Measurements from ENCODE around the gene REG3A. TPM values are rescaled to one million over a fixed set of nuclear protein-coding genes. Genes with fewer than 3 reads are reported as not detected.

The REG3A gene
- total RNA-seq, 2 experiments from 2014 or later = not detected

DNA sequence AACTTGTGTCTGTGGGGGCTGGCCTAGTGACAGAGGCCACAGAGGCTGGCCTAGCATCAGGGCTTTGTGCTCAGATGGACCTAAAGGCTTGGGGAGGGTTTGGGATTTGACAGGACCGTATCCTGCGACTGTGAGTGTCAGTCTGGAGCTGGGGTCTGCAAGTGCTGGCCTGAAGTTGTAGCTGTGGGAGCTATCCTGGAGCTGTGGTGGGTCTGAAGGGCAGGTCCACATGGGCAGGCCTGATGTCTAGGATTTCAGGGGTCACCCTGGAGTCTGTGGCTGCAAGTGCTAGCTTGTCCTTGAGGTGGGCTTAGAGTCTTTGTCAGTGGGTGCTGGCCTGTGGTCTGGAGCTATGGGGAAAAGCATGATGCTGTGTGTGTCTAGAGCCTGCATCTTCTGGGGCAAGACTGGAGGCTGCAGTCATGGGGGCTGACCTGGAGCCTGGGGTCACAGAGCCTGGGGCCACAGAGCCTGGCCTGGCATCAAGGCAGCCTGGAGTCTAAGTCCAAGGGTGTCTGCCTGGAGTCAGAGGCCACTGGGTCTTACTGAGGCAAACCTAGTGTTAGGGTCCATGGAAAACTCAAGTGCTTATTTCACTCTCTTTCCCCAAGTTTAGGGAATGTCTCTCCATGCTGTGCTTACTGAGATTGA, 3.6 kb downstream of the REG3A start:
- Mint-ChIP-seq H3K9me3 (ENCODE audit: low read depth) (peaks cover 10% of the 10 kb centered on the region), H3K27me3 (no peaks in the 10 kb centered on the region), H3K4me1 (no peaks in the 10 kb centered on the region), H3K4me3 (no peak overlapping the region), H3K27ac (no peak overlapping the region), H3K36me3 (ENCODE audit: low read depth) (no peaks in the 10 kb centered on the region)
- CTCF ChIA-PET = no interaction called here
- ATAC-seq (no peak), DNase-seq (no peak)
- POLR2A ChIA-PET = no interaction called here
- intact Hi-C loops (cut with DNase I, micrococcal nuclease) = no loop called here

DNA sequence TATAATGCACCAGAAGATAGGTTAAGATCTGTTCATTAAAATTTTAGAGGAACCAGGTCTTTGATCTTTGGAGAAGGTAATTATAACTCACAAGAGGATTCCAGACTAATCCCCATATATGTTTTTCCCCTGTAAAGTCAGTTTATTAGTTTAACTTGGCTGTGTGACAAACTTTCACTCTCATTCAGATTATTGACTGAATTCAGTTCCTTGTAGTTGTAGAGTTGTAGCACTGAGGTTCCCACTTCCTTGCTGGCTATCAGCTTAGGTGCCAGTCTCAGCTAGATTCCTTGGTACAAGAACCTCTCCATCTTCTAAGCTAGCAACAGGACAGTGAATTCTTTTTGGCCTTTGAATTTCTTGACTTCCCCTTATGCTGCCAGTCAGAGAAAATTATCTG, 20.1 kb downstream of the REG3A start:
- ATAC-seq = no peak
- intact Hi-C loops (cut with DNase I, micrococcal nuclease) = no loop called here
- ChIA-PET POLR2A (no interaction called here), CTCF (interaction anchor here (0.6 kb wide), 1 partner anchor 68 kb away, joined by 3 read pairs; no protein-coding TSS in a partner anchor)
- Mint-ChIP-seq H3K27ac (no peak overlapping the region), H3K36me3 (ENCODE audit: low read depth) (no peaks in the 10 kb centered on the region), H3K4me1 (no peaks in the 10 kb centered on the region), H3K4me3 (no peak overlapping the region), H3K9me3 (ENCODE audit: low read depth) (peaks cover 14% of the 10 kb centered on the region), H3K27me3 (no peaks in the 10 kb centered on the region)
- DNase-seq = no peak

DNA sequence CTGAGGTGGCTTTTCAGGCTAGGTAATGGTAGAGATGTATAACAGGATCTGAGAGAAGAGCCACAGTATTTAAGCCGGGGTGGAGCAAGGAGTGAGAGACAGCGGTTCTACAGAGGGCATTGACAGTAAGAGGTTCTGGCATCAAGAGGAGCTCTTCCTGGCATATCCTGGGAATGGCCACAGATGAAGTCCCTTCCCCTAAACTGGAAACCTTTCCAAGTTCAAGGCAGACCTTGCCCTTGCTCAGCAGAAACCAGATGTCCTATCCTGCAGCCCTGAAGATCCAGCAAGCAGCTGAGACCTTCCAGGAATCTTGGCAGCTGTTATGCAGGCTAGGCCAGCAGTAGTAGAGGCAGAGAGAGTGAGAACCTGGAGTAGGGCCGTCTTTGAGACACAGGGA, 21.2 kb downstream of the REG3A start:
- Mint-ChIP-seq H3K4me3 (no peak overlapping the region), H3K36me3 (ENCODE audit: low read depth) (no peaks in the 10 kb centered on the region), H3K4me1 (no peaks in the 10 kb centered on the region), H3K9me3 (ENCODE audit: low read depth) (peaks cover 14% of the 10 kb centered on the region), H3K27ac (no peak overlapping the region), H3K27me3 (no peaks in the 10 kb centered on the region)
- DNase-seq (no peak), ATAC-seq (no peak)
- intact Hi-C loops (cut with DNase I, micrococcal nuclease) = no loop called here
- ChIA-PET CTCF (no interaction called here), POLR2A (no interaction called here)

DNA sequence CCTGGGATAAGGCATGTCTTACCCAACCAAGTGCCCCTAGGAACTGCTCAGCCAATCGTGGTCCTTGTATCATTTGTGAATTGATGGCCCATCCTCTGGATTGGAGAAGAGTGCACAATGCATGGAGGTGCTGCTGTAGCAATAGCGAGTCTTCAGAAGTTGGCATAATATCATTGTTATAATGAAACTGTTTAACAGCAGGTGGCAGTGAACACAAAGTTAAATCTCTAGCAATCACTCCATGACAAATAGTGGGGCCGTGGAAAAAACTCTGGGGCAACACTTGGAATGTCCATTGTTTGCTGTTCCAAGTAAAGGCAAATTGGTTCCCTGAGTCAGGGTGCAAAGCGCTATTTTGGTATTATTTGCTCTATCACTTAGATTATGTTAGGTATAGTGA, 27.9 kb downstream of the REG3A start:
- no peaks in the 10 kb centered on the region for H3K27me3 Mint-ChIP-seq
- DNase-seq = no peak
- CTCF ChIA-PET = no interaction called here
- intact Hi-C loops (cut with DNase I, micrococcal nuclease) = no loop called here
- ATAC-seq = no peak
- H3K4me3 Mint-ChIP-seq = no peak overlapping the region
- no peak overlapping the region for H3K27ac Mint-ChIP-seq
- no peaks in the 10 kb centered on the region for H3K36me3 Mint-ChIP-seq (ENCODE audit: low read depth)
- POLR2A ChIA-PET = no interaction called here
- peaks cover 2% of the 10 kb centered on the region for H3K9me3 Mint-ChIP-seq (ENCODE audit: low read depth)
- no peaks in the 10 kb centered on the region for H3K4me1 Mint-ChIP-seq

DNA sequence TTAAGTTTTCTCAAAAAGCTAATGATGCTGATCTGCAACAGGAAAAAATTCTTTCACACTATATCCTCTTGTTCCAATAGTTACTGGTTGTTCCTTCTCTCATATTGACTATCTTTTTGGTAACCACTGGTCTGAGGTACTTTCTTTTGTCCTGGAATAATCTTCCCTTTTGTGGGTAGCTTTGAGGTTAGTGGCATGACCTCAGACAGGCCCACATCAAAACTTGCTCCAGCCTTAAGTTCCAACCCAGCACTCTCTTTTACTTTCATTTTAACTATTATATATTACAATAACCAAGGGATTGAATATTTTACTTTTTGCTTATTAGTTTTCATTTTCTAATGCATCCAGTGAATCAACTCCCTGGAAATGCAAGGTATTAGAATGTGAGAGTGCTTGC, 29.7 kb downstream of the REG3A start:
- Mint-ChIP-seq H3K4me1 (no peaks in the 10 kb centered on the region), H3K9me3 (ENCODE audit: low read depth) (peaks cover 5% of the 10 kb centered on the region), H3K27ac (no peak overlapping the region), H3K27me3 (no peaks in the 10 kb centered on the region), H3K36me3 (ENCODE audit: low read depth) (no peaks in the 10 kb centered on the region), H3K4me3 (no peak overlapping the region)
- ChIA-PET POLR2A (no interaction called here), CTCF (no interaction called here)
- intact Hi-C loops (cut with DNase I, micrococcal nuclease) = no loop called here
- DNase-seq = no peak
- no peak for ATAC-seq

DNA sequence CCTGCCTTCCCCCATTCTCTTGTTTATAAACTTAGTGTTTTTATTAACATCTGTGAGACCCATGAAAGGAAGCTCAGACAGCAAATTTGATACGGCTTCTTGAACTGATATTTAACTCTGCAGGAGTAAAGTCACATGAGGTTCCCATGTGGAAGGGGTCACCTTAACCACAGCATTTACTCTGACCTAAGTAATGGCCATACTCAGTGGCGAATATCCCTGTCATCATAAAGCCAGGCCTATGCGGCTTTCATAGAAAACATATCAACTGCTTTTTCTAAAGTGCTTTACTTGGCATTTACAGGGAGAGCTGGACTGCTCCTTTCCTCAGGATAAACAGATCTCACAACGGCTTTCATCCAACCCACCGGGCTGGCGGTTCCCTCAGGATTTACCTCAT, 30.3 kb downstream of the REG3A start:
- H3K36me3 Mint-ChIP-seq (ENCODE audit: low read depth) = no peaks in the 10 kb centered on the region
- H3K9me3 Mint-ChIP-seq (ENCODE audit: low read depth) = peaks cover 5% of the 10 kb centered on the region
- intact Hi-C loops (cut with DNase I, micrococcal nuclease) = no loop called here

DNA sequence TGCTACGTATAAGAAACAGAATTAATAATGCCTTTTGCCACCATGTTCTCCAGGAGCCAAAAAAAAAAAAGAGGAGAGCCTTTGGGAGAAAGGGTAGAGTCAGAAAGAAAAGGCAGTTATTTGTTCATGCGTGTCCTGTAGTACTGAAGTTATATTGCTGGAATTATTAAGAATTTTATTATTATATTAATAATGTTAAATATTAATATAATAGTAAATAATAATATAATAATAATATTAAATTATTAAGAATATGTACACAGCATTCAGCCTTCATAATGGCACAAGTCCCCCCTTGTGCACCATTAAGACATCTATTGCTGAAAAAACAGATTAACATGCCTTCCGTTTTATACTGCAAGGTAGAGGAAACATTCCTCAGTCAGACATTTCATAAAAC, 31.1 kb downstream of the REG3A start:
- Mint-ChIP-seq H3K9me3 (ENCODE audit: low read depth) (peaks cover 5% of the 10 kb centered on the region), H3K4me3 (no peak overlapping the region), H3K27me3 (no peaks in the 10 kb centered on the region), H3K27ac (no peak overlapping the region), H3K36me3 (ENCODE audit: low read depth) (no peaks in the 10 kb centered on the region), H3K4me1 (no peaks in the 10 kb centered on the region)
- ATAC-seq (no peak), DNase-seq (no peak)
- intact Hi-C loops (cut with DNase I, micrococcal nuclease) = no loop called here
- ChIA-PET POLR2A (no interaction called here), CTCF (no interaction called here)

More for the DNA sequence above, 30.3 kb downstream of the REG3A start:
- no peaks in the 10 kb centered on the region for H3K4me1 Mint-ChIP-seq
- H3K4me3 Mint-ChIP-seq = no peak overlapping the region
- H3K27me3 Mint-ChIP-seq = no peaks in the 10 kb centered on the region
- no peak overlapping the region for H3K27ac Mint-ChIP-seq
- DNase-seq = no peak
- ChIA-PET POLR2A (no interaction called here), CTCF (no interaction called here)
- no peak for ATAC-seq

DNA sequence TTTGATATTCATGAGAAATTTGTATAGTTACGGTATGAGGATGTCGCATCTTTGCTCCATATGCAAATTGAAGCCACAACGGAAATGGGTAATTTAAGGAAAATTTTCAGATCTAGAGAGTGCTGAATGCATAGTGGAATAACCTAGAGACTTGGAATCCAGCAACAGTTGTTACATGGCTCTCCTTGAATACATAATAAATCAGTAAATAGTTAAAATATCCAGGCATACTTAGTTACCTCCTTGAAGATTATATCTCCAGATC, 33.9 kb downstream of the REG3A start:
- no peak overlapping the region for H3K4me3 Mint-ChIP-seq
- CTCF ChIA-PET = no interaction called here
- intact Hi-C loops (cut with DNase I, micrococcal nuclease) = no loop called here
- no peak for ATAC-seq
- no peak overlapping the region for H3K27ac Mint-ChIP-seq
- H3K27me3 Mint-ChIP-seq = no peaks in the 10 kb centered on the region
- DNase-seq = no peak
- POLR2A ChIA-PET = no interaction called here
- no peaks in the 10 kb centered on the region for H3K4me1 Mint-ChIP-seq
- peaks cover 5% of the 10 kb centered on the region for H3K9me3 Mint-ChIP-seq (ENCODE audit: low read depth)
- H3K36me3 Mint-ChIP-seq (ENCODE audit: low read depth) = no peaks in the 10 kb centered on the region

DNA sequence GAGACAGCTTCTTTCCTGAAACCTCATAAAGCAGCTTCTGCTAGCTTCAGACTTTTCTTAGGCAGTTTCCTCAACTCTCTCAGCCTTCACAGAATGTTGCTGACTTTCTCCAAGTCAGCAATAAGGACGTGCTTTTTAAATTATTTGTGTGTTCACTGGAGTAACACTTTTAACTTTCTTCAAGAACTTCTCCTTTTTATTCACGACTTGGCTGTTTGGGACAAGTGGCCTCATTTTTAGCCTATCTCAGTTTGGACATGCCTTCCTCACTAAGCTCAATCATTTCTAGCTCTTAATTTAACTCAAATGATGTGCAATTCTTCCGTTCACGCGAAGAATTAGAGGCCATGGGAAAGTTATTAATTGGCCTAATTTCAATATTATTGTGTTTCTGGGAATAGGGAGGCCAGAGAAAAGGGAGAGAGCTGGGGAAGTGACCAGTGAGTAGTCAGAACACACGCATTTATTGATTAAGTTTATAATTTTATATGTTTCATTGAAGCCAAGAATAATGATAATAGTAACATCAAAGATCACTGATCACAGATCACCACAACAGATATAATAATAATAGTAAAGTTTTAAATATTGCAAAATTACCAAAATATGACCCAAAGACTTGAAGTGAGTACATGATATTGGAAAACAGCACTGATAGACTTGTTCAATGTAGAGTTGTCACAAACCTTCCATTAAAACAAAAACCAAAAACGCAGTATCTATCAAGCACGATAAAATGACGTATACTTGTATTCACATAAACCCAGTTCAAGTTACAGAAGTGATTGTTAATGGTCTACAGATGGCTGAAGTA, 34.4 kb downstream of the REG3A start:
- no peak for ATAC-seq
- no peak overlapping the region for H3K27ac Mint-ChIP-seq
- H3K36me3 Mint-ChIP-seq (ENCODE audit: low read depth) = no peaks in the 10 kb centered on the region
- DNase-seq = no peak
- no peaks in the 10 kb centered on the region for H3K27me3 Mint-ChIP-seq
- ChIA-PET POLR2A (no interaction called here), CTCF (no interaction called here)
- H3K9me3 Mint-ChIP-seq (ENCODE audit: low read depth) = peaks cover 5% of the 10 kb centered on the region
- H3K4me3 Mint-ChIP-seq = no peak overlapping the region
- intact Hi-C loops (cut with DNase I, micrococcal nuclease) = no loop called here
- H3K4me1 Mint-ChIP-seq = no peaks in the 10 kb centered on the region

DNA sequence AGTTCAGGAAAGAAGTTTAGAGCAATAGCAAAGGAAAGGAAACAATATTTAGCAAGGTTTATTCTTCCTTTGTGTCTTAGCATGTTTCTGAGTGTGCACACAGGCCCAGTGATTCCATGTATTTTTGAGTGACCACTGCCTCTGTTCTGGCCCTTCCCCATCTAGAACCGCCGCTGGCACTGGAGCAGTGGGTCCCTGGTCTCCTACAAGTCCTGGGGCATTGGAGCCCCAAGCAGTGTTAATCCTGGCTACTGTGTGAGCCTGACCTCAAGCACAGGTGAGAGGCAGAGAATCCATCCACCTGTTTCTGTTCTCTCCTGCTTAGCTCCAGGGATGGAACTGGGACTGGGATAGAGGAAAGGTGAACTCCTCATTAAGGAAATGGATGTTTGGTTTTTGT, 36.9 kb downstream of the REG3A start:
- H3K27ac Mint-ChIP-seq = no peak overlapping the region
- H3K4me1 Mint-ChIP-seq = no peaks in the 10 kb centered on the region
- POLR2A ChIA-PET = interaction anchor here (0.6 kb wide), 1 partner anchor 230 kb away, joined by 3 read pairs; no protein-coding TSS in a partner anchor

DNA sequence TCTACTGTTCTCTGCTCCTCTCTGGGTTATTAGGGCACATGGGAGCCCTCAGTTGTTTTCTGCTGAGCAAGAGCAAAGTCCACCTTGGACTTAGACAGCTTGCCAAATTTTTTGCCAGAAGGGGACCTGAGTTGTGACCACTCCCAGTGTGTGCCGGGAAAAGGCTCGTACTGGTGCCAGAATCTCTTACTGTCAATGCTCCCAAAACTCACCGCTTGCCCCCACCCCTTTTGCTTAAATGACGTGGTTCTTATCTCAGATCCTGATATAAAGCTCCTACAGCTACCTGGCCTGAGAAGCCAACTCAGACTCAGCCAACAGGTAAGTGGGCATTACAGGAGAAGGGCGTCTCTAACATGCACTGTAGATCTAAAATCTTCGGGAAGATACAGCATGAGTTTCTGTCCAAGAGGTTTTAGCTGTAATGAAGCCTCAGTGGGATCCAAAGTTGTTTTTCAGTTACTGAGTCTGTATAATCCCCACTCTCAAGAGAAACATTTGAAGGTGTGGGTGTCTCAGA, 39.3 kb downstream of the REG3A start, which contains the start of gene REG1A:
Gene REG1A, plus strand, starts transcription at position 295 of the 520 bp plus-strand sequence. CDS start 374 bp downstream, outside the sequence.
- intact Hi-C loops (cut with DNase I, micrococcal nuclease) = no loop called here
- no peak within 1 kb of the TSS for H3K27ac Mint-ChIP-seq
- H3K4me1 Mint-ChIP-seq = no peaks in the 10 kb centered on the region
- ChIA-PET POLR2A (no interaction called here), CTCF (no interaction called here)
- no peak within 1 kb of the TSS for H3K4me3 Mint-ChIP-seq
- no peaks in the 10 kb centered on the region for H3K27me3 Mint-ChIP-seq
- no peaks in the 10 kb centered on the region for H3K36me3 Mint-ChIP-seq (ENCODE audit: low read depth)
- peaks cover 5% of the 10 kb centered on the region for H3K9me3 Mint-ChIP-seq (ENCODE audit: low read depth)
- ATAC-seq = no peak
- no peak for DNase-seq

More for the DNA sequence above, 36.9 kb downstream of the REG3A start:
- no peak overlapping the region for H3K4me3 Mint-ChIP-seq
- no peaks in the 10 kb centered on the region for H3K27me3 Mint-ChIP-seq
- no peak for DNase-seq
- CTCF ChIA-PET = no interaction called here
- no peak for ATAC-seq
- intact Hi-C loops (cut with DNase I, micrococcal nuclease) = no loop called here
- no peaks in the 10 kb centered on the region for H3K36me3 Mint-ChIP-seq (ENCODE audit: low read depth)
- H3K9me3 Mint-ChIP-seq (ENCODE audit: low read depth) = peaks cover 5% of the 10 kb centered on the region
